ENCODE results near the gene IL25.

Gene IL25

GRCh38 chr14:23401291-23401690 lies 28.7 kb downstream of the IL25 start:
- CTCF ChIA-PET: no interaction called here
- POLR2A ChIA-PET (ENCODE audit: low non-redundant PET): no interaction called here
- no peak overlapping the region for H3K27ac ChIP-seq
- no peak for TF ChIP-seq CTCF (conservative IDR thresholded peaks at IDR 0.05; ENCODE audit: low read depth)
- no peak for DNase-seq (ENCODE audit: low spot score)

- POLR2A ChIA-PET (ENCODE audit: low non-redundant PET): no interaction called here
Observed at GRCh38 chr14:23402296-23403138, 29.9 kb downstream of the IL25 start.

GRCh38 chr14:23403139-23403438 lies 30.5 kb downstream of the IL25 start:
- no peak for DNase-seq (ENCODE audit: low spot score)
- no peak overlapping the region for H3K27ac ChIP-seq
- ChIA-PET POLR2A (ENCODE audit: low non-redundant PET) (no interaction called here), CTCF (no interaction called here)
- TF ChIP-seq CTCF (conservative IDR thresholded peaks at IDR 0.05; ENCODE audit: low read depth): no peak

More at GRCh38 chr14:23402296-23403138, 29.9 kb downstream of the IL25 start:
- no peak for DNase-seq (ENCODE audit: low spot score)
- CTCF ChIA-PET: no interaction called here
- no peak for TF ChIP-seq CTCF (conservative IDR thresholded peaks at IDR 0.05; ENCODE audit: low read depth)
- H3K27ac ChIP-seq: no peak overlapping the region

- ChIA-PET CTCF (no interaction called here), POLR2A (ENCODE audit: low non-redundant PET) (no interaction called here)
- no peak overlapping the region for H3K27ac ChIP-seq
- DNase-seq (ENCODE audit: low spot score): no peak
- no peak for TF ChIP-seq CTCF (conservative IDR thresholded peaks at IDR 0.05; ENCODE audit: low read depth)
Observed at GRCh38 chr14:23403908-23404307, 31.3 kb downstream of the IL25 start.

- ChIA-PET POLR2A (ENCODE audit: low non-redundant PET) (interaction anchor here (0.7 kb wide), 1 partner anchor 227 kb away, joined by 3 read pairs; no protein-coding TSS in a partner anchor), CTCF (no interaction called here)
- no peak for TF ChIP-seq CTCF (conservative IDR thresholded peaks at IDR 0.05; ENCODE audit: low read depth)
- DNase-seq (ENCODE audit: low spot score): no peak
- H3K27ac ChIP-seq: no peak overlapping the region
Observed at GRCh38 chr14:23404331-23404900, 31.8 kb downstream of the IL25 start.

- no peak overlapping the region for H3K27ac ChIP-seq
- no peak for DNase-seq (ENCODE audit: low spot score)
- ChIA-PET CTCF (no interaction called here), POLR2A (ENCODE audit: low non-redundant PET) (interaction anchor here (0.7 kb wide), 1 partner anchor 228 kb away, joined by 3 read pairs; no protein-coding TSS in a partner anchor)
- no peak for TF ChIP-seq CTCF (conservative IDR thresholded peaks at IDR 0.05; ENCODE audit: low read depth)
Observed at GRCh38 chr14:23405096-23405495, 32.5 kb downstream of the IL25 start.

Data from RWPE1 (cell line).